Pons (tissue), 1 donor: ENCODE results near the gene MICOS13.

Experiments
- DNase-seq: peaks from one replicate; pipeline ENCODE4 v3.0.0-alpha.2; 2016; ENCODE audit warnings: low spot score

MICOS13 gene

GRCh38 chr19:5628461-5628860, 51.9 kb downstream of the MICOS13 start:
- DNase-seq, result no peak
